HG03045 (cell line): ENCODE measurements around the gene BAZ1B.

Experiments
- ATAC-seq: cut with Tn5 transposase; IDR thresholded peaks from one replicate; pipeline ENCODE4 v1.9.1; 2021; ENCODE audit warnings: mild to moderate bottlenecking, moderate library complexity; ENCODE audit not compliant: unreplicated experiment

BAZ1B gene

DNA sequence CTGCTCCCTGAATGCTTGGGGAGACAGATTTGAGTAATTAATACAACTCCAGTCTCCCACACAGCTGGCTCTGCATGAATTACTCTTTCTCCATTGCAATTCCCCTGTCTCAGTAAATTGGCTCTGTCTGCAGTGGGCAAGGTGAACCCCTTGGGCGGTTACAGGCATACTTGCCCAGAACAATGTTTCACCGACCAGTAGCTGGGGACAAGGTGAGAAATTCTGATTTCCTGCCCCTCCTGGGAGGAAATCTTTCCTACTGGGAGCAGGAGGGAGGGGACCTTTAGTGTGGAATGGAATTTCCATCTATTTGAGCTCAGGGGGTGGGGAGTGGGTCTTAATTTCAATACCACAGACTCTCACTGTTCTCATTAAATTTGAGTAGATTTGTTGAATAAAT is 130.7 kb downstream of the BAZ1B start:
- no peak for ATAC-seq
